Naive thymus-derived CD4-positive, alpha-beta T cell (primary cell): ENCODE measurements around the gene DUSP8. TPM values are rescaled to one million over a fixed set of nuclear protein-coding genes. Genes with fewer than 3 reads are reported as not detected.
"Not testable (repeated sequence)": the region's sequence is repeated elsewhere in the genome, so short reads cannot be mapped to it uniquely, and the experiment has no call there.

ENCODE experiments used
- ATAC-seq: fragments of 150-1000 bp; cut with Tn5 transposase; 2 replicates; pipeline ENCODE4 v1.10.0; 2021; ENCODE audit warnings: mild to moderate bottlenecking, moderate library complexity
- CTCF ChIA-PET: fragments of 350-600 bp; sonication (Branson Sonifier 250); formaldehyde crosslinking; loops from one replicate; lab custom pipeline; 2021; ENCODE audit warnings: antibody characterized with exemption; lab: Charles Lee
- POLR2A ChIA-PET: fragments of 350-600 bp; sonication (Branson Sonifier 250); formaldehyde crosslinking; loops from one replicate; lab custom pipeline; 2021; ENCODE audit warnings: antibody characterized with exemption, inconsistent platforms; lab: Charles Lee
- DNase-seq, 9 donors: peaks; one replicate each; pipeline versions ENCODE4 v3.0.0 to v3.0.0-alpha.2; 2020 to 2022; ENCODE audit warnings: mixed read lengths in 1 of 9
- H3K27ac ChIP-seq: one replicate; pipeline ENCODE4 v1.7.0; 2013; ENCODE audit warnings: mild to moderate bottlenecking, low read depth, low read length, moderate library complexity
- H3K27me3 ChIP-seq, 2 donors: one replicate each; pipeline ENCODE4 v1.7.0; 2013; ENCODE audit warnings: low read length in 2 of 2, mild to moderate bottlenecking in 2 of 2, moderate library complexity in 2 of 2; ENCODE audit not compliant: control insufficient read depth in 2 of 2, insufficient read depth in 2 of 2
- H3K36me3 ChIP-seq, 3 experiments: 1 replicate in 2 of 3; 2 replicates in 1 of 3; pipeline ENCODE4 v1.7.0; 2013; ENCODE audit warnings: low read length in 3 of 3, mild to moderate bottlenecking in 3 of 3, moderate library complexity in 1 of 3; ENCODE audit not compliant: insufficient read depth in 3 of 3, control insufficient read depth in 2 of 3
- H3K4me1 ChIP-seq, 2 donors: one replicate each; pipeline ENCODE4 v1.7.0; 2013; ENCODE audit warnings: low read length in 2 of 2, mild to moderate bottlenecking in 2 of 2, moderate library complexity in 1 of 2; ENCODE audit not compliant: control insufficient read depth in 2 of 2, insufficient read depth in 2 of 2
- H3K4me3 ChIP-seq: 2 replicates; pipeline ENCODE4 v1.7.0; 2013; ENCODE audit warnings: mild to moderate bottlenecking, low read length
- H3K9me3 ChIP-seq, 3 experiments: 1 replicate in 2 of 3; 2 replicates in 1 of 3; pipeline ENCODE4 v1.7.0; 2013; ENCODE audit warnings: low read length in 3 of 3; ENCODE audit not compliant: control insufficient read depth in 2 of 3
- H3K27ac Mint-ChIP-seq, 9 donors: one replicate each; pipeline ENCODE4 v1.8.0; 2020 to 2022; ENCODE audit warnings: mixed read lengths in 9 of 9, mild to moderate bottlenecking in 8 of 9, moderate library complexity in 5 of 9, inconsistent platforms in 2 of 9
- H3K27me3 Mint-ChIP-seq, 5 donors: one replicate each; pipeline ENCODE4 v1.8.0; 2021 to 2022; ENCODE audit warnings: mixed read lengths in 5 of 5, mild to moderate bottlenecking in 1 of 5
- H3K36me3 Mint-ChIP-seq, 5 donors: one replicate each; pipeline ENCODE4 v1.8.0; 2020 to 2022; ENCODE audit warnings: mixed read lengths in 5 of 5, mild to moderate bottlenecking in 3 of 5, inconsistent platforms in 1 of 5
- H3K4me1 Mint-ChIP-seq, 7 donors: one replicate each; pipeline ENCODE4 v1.8.0; 2020 to 2022; ENCODE audit warnings: mixed read lengths in 7 of 7, mild to moderate bottlenecking in 3 of 7, inconsistent platforms in 1 of 7
- H3K4me3 Mint-ChIP-seq, 10 donors: one replicate each; pipeline ENCODE4 v1.8.0; 2020 to 2022; ENCODE audit warnings: mild to moderate bottlenecking in 10 of 10, mixed read lengths in 10 of 10, moderate library complexity in 6 of 10, inconsistent platforms in 2 of 10
- H3K9me3 Mint-ChIP-seq, 11 donors: one replicate each; pipeline ENCODE4 v1.8.0; 2020 to 2022; ENCODE audit warnings: mixed read lengths in 11 of 11, mild to moderate bottlenecking in 4 of 11, inconsistent platforms in 1 of 11, moderate library complexity in 1 of 11
- intact Hi-C, 2 donors: fragments of 100-400 bp; cut with micrococcal nuclease; formaldehyde crosslinking; loops; one replicate each; pipeline ENCODE4 v1.15.1; 2023
- polyA plus RNA-seq, 2 donors: library from polyadenylated mRNA; unstranded; fragments of 300-500 nt; fragmentation: Illumina TruSeq; gene quantifications; one replicate each; pipeline ENCODE4 v1.2.3, GENCODE V29; 2021
- total RNA-seq, 6 experiments: library from RNA in 5 of 6; stranded (reverse) in 5 of 6; gene quantifications; 1 replicate in 5 of 6; 2 replicates in 1 of 6; pipeline ENCODE4 v1.2.3 and lab custom pipeline; 2021 to 2026

Gene DUSP8
- 10 to 100 TPM in 2 of 5 experiments, 1 to 10 TPM in 2, under 1 TPM in 1; 0.41 to 79.3 (median 4.4) TPM for total RNA-seq
- under 1 TPM; 0.22 to 0.35 TPM for polyA plus RNA-seq
- total RNA-seq (lab: John Stamatoyannopoulos, UW), result 108 reads per million, percentile 85 among the genes with 10 or more reads in this experiment

- Mint-ChIP-seq H3K4me3 (peak within 1 kb of the TSS; percentile 7 to 87 (median 82)), H3K27ac (peak within 1 kb of the TSS in 7 of 9 donors; percentile 43 to 91 (median 84))
- CTCF ChIA-PET, result interaction anchor here (0.6 to 2.8 kb wide), 6 partner anchors 8 to 279 kb away, joined by 3 to 30 read pairs (median 6); partner anchors contain the start of gene KRTAP5-2
These were observed at the start of gene DUSP8 for GRCh38 chr11:1572197-1573076. DUSP8 (minus strand) TSS chr11:1572271; CDS start chr11:1565826, 6,445 bp downstream.

GRCh38 chr11:1619449-1619848 is 47.4 kb upstream of the DUSP8 start:
- H3K36me3 ChIP-seq, result no peaks in the 10 kb centered on the region
- peaks cover 0 to 2% (median 0%) of the 10 kb centered on the region in 11 donors for H3K9me3 Mint-ChIP-seq
- H3K4me1 Mint-ChIP-seq, result peaks cover 0 to 5% (median 4%) of the 10 kb centered on the region in 7 donors
- CTCF ChIA-PET, result interaction anchor here (0.6 kb wide), 1 partner anchor 96 kb away, joined by 4 read pairs; no protein-coding TSS in a partner anchor
- H3K4me3 ChIP-seq, result no peak overlapping the region
- no peak overlapping the region for H3K27ac ChIP-seq
- H3K27ac Mint-ChIP-seq, result no peak overlapping the region
- peaks cover 0 to under 1% of the 10 kb centered on the region in 2 donors for H3K27me3 ChIP-seq
- peaks cover 4 to 46% (median 20%) of the 10 kb centered on the region in 5 donors for H3K27me3 Mint-ChIP-seq
- intact Hi-C loops, result no loop called here
- H3K4me3 Mint-ChIP-seq, result peak overlapping the region in 1 of 10 donors; percentile 64
- peak; percentile 46 for ATAC-seq
- H3K4me1 ChIP-seq, result no peaks in the 10 kb centered on the region
- POLR2A ChIA-PET, result no interaction called here
- DNase-seq, result no peak
- no peaks in the 10 kb centered on the region for H3K36me3 Mint-ChIP-seq
- no peaks in the 10 kb centered on the region for H3K9me3 ChIP-seq

More at GRCh38 chr11:1572197-1573076, at the start of gene DUSP8:
- H3K27me3 Mint-ChIP-seq, result peaks cover 0 to 41% (median 3%) of the 10 kb centered on the region in 5 donors
- Histone ChIP-seq H3K9me3 (no peaks in the 10 kb centered on the region), H3K4me3 (peak within 1 kb of the TSS; percentile 63), H3K27me3 (no peaks in the 10 kb centered on the region), H3K27ac (peak within 1 kb of the TSS; percentile 90), H3K4me1 (peaks cover 25 to 32% of the 10 kb centered on the region in 2 donors), H3K36me3 (peaks cover 0 to 6% (median 0%) of the 10 kb centered on the region in 3 experiments)
- DNase-seq (peak; percentile 91 to 97 (median 94)), ATAC-seq (peak; percentile 74)
- no peaks in the 10 kb centered on the region for H3K9me3 Mint-ChIP-seq
- POLR2A ChIA-PET, result interaction anchor here (3.2 to 3.4 kb wide), 2 partner anchors 17 to 26 kb away, joined by 21 to 26 read pairs; no protein-coding TSS in a partner anchor
- intact Hi-C loops, result loop anchor here (2.0 to 10.0 kb wide), 6 partner anchors 35 to 830 kb away; partner anchors contain the start of genes BRSK2 (in 1 of the 2), LSP1 (in 1 of the 2), TOLLIP (in 1 of the 2) and TSSC4 (in 1 of the 2)
- H3K36me3 Mint-ChIP-seq, result no peaks in the 10 kb centered on the region
- H3K4me1 Mint-ChIP-seq, result peaks cover 2 to 22% (median 9%) of the 10 kb centered on the region in 7 donors

GRCh38 chr11:1618231-1618630 is 46.2 kb upstream of the DUSP8 start:
- H3K27ac ChIP-seq, result no peak overlapping the region
- Mint-ChIP-seq H3K27ac (no peak overlapping the region), H3K9me3 (peaks cover 0 to 2% (median 0%) of the 10 kb centered on the region in 11 donors), H3K4me1 (peaks cover 0 to 5% (median 4%) of the 10 kb centered on the region in 7 donors), H3K27me3 (peaks cover 4 to 46% (median 26%) of the 10 kb centered on the region in 5 donors), H3K4me3 (no peak overlapping the region), H3K36me3 (no peaks in the 10 kb centered on the region)
- no peak overlapping the region for H3K4me3 ChIP-seq
- intact Hi-C loops, result no loop called here
- no peaks in the 10 kb centered on the region for H3K9me3 ChIP-seq
- no peaks in the 10 kb centered on the region for H3K36me3 ChIP-seq
- CTCF ChIA-PET, result no interaction called here
- peaks cover 0 to 2% of the 10 kb centered on the region in 2 donors for H3K27me3 ChIP-seq
- ATAC-seq (no peak), DNase-seq (no peak)
- no peaks in the 10 kb centered on the region for H3K4me1 ChIP-seq
- POLR2A ChIA-PET, result no interaction called here

- H3K27ac ChIP-seq, result no peak within 1 kb of the TSS
- Mint-ChIP-seq H3K27me3 (peaks cover 14 to 31% (median 26%) of the 10 kb centered on the region in 5 donors), H3K9me3 (peaks cover 0 to 3% (median 0%) of the 10 kb centered on the region in 11 donors), H3K27ac (no peak within 1 kb of the TSS), H3K36me3 (no peaks in the 10 kb centered on the region), H3K4me1 (peaks cover 0 to 3% (median 0%) of the 10 kb centered on the region in 7 donors), H3K4me3 (no peak within 1 kb of the TSS)
- no peaks in the 10 kb centered on the region for H3K4me1 ChIP-seq
- H3K36me3 ChIP-seq, result no peaks in the 10 kb centered on the region
- POLR2A ChIA-PET, result no interaction called here
- intact Hi-C loops, result no loop called here
- ATAC-seq (no peak), DNase-seq (no peak)
- H3K4me3 ChIP-seq, result no peak within 1 kb of the TSS
- peaks cover 0 to 4% of the 10 kb centered on the region in 2 donors for H3K27me3 ChIP-seq
- CTCF ChIA-PET, result no interaction called here
- H3K9me3 ChIP-seq, result no peaks in the 10 kb centered on the region
These were observed 36.3 kb upstream of the DUSP8 start, which contains the start of gene KRTAP5-3 for GRCh38 chr11:1608363-1608762. KRTAP5-3 (minus strand) TSS chr11:1608463; CDS start chr11:1608385, 78 bp downstream.

GRCh38 chr11:1607901-1608300 is 35.8 kb upstream of the DUSP8 start:
- ATAC-seq, H3K36me3 Mint-ChIP-seq, H3K4me3 Mint-ChIP-seq, DNase-seq, H3K4me1 Mint-ChIP-seq, H3K4me3 ChIP-seq, H3K9me3 ChIP-seq, CTCF ChIA-PET, H3K36me3 ChIP-seq, H3K9me3 Mint-ChIP-seq, POLR2A ChIA-PET, H3K27ac Mint-ChIP-seq, intact Hi-C loops, H3K27ac ChIP-seq, H3K4me1 ChIP-seq, H3K27me3 ChIP-seq: not testable (repeated sequence)
- peaks cover 19 to 36% (median 30%) of the 10 kb centered on the region in 5 donors for H3K27me3 Mint-ChIP-seq

GRCh38 chr11:1607156-1607845 is 35.2 kb upstream of the DUSP8 start:
- H3K4me1 ChIP-seq, CTCF ChIA-PET, H3K36me3 Mint-ChIP-seq, H3K4me1 Mint-ChIP-seq, H3K4me3 ChIP-seq, intact Hi-C loops, ATAC-seq, DNase-seq, H3K27me3 ChIP-seq, H3K9me3 Mint-ChIP-seq, H3K27ac Mint-ChIP-seq, H3K4me3 Mint-ChIP-seq, H3K36me3 ChIP-seq, POLR2A ChIA-PET, H3K27ac ChIP-seq, H3K9me3 ChIP-seq: not testable (repeated sequence)
- peaks cover 22 to 41% (median 32%) of the 10 kb centered on the region in 5 donors for H3K27me3 Mint-ChIP-seq
